Measurements from ENCODE around the gene FUT6.
"Not testable (repeated sequence)": the region's sequence is repeated elsewhere in the genome, so short reads cannot be mapped to it uniquely, and the experiment has no call there.

Gene FUT6

GRCh38 chr19:5839065-5840017, at the start of gene FUT6:
FUT6 (minus strand) TSS chr19:5839702; CDS start chr19:5832567, 7,135 bp downstream.
- Mint-ChIP-seq H3K36me3 (no peaks in the 10 kb centered on the region), H3K27ac (no peak within 1 kb of the TSS), H3K4me3 (no peak within 1 kb of the TSS), H3K9me3 (no peaks in the 10 kb centered on the region), H3K4me1 (peaks cover 8% of the 10 kb centered on the region)
- DNase-seq (ENCODE audit: low spot score in 2 of 2) (no peak), ATAC-seq (peak; percentile 14)

DNA sequence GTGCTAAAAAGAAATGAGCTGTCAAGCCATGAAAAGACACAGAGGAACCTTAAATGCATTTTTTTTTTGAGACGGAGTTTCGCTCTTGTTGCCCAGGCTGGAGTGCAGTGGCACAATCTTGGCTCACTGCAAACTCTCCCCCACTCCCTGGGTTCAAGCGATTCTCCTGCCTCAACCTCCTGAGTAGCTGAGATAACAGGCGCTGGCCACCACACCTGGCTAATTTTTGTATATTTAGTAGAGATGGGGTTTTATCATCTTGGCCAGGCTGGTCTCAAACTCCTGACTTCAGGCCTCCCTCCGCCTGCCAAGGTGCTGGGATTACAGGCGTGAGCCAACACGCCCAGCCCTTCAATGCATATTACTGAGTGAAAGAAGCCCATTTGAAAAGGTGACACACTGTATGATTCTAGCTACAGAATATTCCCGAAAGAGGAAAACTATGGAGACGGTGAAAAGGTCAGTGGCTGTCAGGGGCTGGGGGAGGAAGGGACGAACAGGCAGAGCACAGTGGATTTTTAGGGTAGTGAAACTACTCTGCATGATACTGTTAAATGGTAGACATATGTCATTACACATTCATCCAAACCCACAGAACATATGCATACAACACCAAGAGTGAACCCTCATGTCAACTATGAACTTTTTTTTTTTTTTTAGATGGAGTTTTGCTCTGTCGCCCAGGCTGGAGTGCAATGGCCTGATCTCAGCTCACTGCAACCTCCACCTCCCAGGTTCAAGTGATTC, 44.7 kb upstream of the FUT6 start:
- not testable (repeated sequence) for H3K36me3 Mint-ChIP-seq; H3K4me1 Mint-ChIP-seq; H3K9me3 Mint-ChIP-seq; H3K27ac Mint-ChIP-seq; ATAC-seq; H3K4me3 Mint-ChIP-seq; DNase-seq (ENCODE audit: low spot score in 2 of 2)

DNA sequence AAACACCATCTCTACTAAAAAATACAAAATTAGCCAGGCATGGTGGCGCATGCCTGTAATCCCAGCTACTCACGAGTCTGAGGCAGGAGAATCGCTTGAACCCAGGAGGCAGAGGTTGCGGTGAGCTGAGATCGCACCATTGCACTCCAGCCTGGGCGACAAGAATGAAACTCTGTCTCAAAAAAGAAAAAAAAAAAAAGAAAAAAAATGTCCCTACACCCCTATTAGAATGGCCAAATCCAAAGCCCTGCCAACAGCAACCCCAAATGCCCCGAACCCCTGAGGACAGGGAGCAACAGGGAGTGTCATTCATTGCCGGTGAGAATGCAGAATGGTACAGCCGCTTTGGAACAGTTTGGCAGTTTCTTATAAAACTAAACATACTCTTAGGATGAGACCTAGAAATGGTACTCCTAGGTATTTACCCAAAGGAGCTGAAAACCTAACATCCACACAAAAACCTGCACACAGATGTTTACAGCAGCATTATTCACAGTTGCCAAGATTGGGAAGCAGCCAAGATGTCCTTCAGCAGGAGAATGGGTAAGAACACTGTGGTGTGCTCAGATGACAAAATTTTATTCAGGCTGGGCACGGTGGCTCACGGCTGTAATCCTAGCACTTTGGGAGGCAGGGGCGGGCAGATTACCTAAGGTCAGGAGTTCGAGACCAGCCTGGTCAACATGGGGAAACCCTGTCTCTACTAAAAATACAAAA, 43.8 kb upstream of the FUT6 start:
- H3K4me3 Mint-ChIP-seq; H3K27ac Mint-ChIP-seq; H3K4me1 Mint-ChIP-seq; H3K9me3 Mint-ChIP-seq; ATAC-seq; DNase-seq (ENCODE audit: low spot score in 2 of 2); H3K36me3 Mint-ChIP-seq: not testable (repeated sequence)

DNA sequence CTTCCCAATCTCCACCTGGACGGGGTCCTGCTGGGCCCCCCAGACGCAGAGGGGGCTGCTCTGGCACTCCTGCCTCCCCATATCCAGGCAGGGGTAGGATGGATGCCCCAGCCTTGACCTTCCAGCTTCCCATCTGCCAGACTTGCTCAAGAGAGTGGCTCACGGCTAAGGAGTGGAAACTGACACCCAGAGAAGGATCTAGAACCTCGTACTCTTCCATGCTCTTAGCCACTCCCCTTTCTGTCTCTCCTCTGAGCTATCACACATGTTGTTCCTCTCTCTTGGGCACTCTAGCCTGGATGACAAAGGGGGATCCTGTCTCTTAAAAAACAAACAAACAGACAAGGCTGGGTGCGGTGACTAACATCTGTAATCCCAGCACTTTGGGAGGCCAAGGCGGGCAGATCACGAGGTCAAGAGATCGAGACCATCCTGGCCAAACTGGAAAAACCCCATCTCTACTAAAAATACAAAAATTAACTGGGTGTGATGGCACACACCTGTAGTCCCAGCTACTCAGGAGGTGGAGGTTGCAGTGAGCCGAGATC, 43.0 kb upstream of the FUT6 start:
- no peak for ATAC-seq
- Mint-ChIP-seq H3K4me3 (no peak overlapping the region), H3K9me3 (no peaks in the 10 kb centered on the region), H3K27ac (no peak overlapping the region), H3K4me1 (no peaks in the 10 kb centered on the region), H3K36me3 (no peaks in the 10 kb centered on the region)
- no peak for DNase-seq (ENCODE audit: low spot score in 2 of 2)

DNA sequence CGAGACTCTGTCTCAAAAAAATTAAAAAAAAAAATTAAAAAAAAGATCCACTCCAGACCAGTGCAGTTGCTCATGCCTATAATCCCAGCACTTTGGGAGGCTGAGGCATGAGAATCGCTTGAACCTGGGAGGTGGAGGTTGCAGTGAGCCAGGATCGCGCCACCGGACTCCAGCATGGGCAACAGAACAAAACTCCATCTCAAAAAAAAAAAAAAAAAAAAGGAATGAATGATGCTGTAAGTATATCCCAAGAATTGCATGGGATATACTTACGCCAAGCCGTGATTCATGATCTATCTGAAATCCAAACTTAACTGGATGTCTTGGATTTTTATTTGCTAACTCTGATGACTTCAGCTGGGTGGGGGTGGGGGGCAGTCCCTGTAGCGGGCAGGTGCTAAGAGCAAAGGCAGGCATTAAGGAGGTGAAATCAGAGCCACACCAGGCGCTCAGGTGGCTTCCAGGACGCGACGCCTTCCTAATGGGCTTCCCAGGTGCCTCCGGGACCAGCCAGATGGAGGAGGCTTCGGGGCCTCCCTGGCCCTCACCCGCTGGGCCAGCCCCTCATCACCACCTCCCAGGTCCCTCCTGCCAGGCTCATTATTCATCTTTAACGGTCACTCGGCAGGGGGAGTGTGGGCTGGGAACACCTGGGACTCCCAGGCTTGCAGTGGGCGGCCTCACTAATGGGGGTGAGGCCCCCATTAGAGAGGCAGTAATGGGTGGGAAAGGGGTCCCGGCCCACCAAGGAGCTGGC, 42.2 kb upstream of the FUT6 start:
- Mint-ChIP-seq H3K27ac (no peak overlapping the region), H3K36me3 (no peaks in the 10 kb centered on the region), H3K9me3 (no peaks in the 10 kb centered on the region), H3K4me1 (no peaks in the 10 kb centered on the region), H3K4me3 (no peak overlapping the region)
- DNase-seq (ENCODE audit: low spot score in 2 of 2), result no peak
- ATAC-seq, result no peak

DNA sequence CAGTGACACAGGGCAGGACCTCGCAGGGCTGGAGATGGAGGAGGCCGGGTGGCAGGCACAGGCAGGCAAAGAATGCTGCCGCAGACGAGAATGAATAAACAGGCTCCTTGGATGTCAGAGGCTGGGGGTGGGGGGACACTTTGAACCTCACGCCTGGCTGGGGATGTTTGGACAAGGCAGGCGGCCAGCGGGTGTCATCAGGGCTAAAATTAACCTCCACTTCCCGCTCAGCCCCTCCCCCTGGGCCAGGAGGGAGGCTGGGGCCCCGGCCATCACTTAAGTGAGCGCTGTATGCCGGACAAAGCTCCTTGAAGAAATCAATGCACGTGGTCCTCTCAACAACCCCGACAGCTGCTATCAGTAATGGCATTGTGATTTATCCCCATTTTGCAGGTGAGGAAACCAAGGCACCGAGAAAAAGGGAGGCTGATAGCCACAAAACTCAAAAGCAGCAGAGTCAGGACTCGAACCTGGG, 41.1 kb upstream of the FUT6 start:
- no peak overlapping the region for H3K4me3 Mint-ChIP-seq
- ATAC-seq, result no peak
- no peak overlapping the region for H3K27ac Mint-ChIP-seq

GRCh38 chr19:5880196-5880595, 40.7 kb upstream of the FUT6 start:
- Mint-ChIP-seq H3K36me3 (no peaks in the 10 kb centered on the region), H3K4me3 (no peak overlapping the region), H3K9me3 (no peaks in the 10 kb centered on the region), H3K27ac (no peak overlapping the region), H3K4me1 (no peaks in the 10 kb centered on the region)
- ATAC-seq (no peak), DNase-seq (ENCODE audit: low spot score in 2 of 2) (no peak)

More for the DNA sequence above, 41.1 kb upstream of the FUT6 start:
- H3K36me3 Mint-ChIP-seq, result no peaks in the 10 kb centered on the region
- DNase-seq (ENCODE audit: low spot score in 2 of 2), result no peak
- no peaks in the 10 kb centered on the region for H3K9me3 Mint-ChIP-seq
- H3K4me1 Mint-ChIP-seq, result no peaks in the 10 kb centered on the region

DNA sequence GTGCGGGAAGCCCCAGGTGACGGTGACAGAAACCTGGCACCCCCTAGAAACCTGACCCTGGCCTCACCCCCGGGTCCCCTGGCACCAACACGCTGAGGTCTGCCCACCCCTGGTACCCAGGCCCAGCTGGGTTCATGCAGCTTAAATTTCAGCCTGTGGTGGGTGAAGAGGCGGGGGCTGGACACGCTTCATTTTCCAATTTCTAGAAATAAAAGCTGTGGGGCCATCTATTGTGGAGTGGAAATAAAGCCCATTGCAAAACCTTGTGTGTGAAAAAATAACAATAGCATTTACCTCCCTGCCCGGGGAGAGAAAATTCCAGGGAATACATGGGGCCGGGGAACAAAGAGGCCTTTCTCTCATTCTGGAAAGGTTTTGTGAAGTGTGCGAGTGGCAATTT, 38.4 kb upstream of the FUT6 start:
- no peaks in the 10 kb centered on the region for H3K36me3 Mint-ChIP-seq
- ATAC-seq (no peak), DNase-seq (ENCODE audit: low spot score in 2 of 2) (no peak)
- no peak overlapping the region for H3K4me3 Mint-ChIP-seq
- no peaks in the 10 kb centered on the region for H3K9me3 Mint-ChIP-seq
- no peaks in the 10 kb centered on the region for H3K4me1 Mint-ChIP-seq
- H3K27ac Mint-ChIP-seq, result no peak overlapping the region

GRCh38 chr19:5877427-5877826, 37.9 kb upstream of the FUT6 start:
- DNase-seq (ENCODE audit: low spot score in 2 of 2), result no peak
- H3K4me3 Mint-ChIP-seq, result no peak overlapping the region
- no peaks in the 10 kb centered on the region for H3K36me3 Mint-ChIP-seq
- no peaks in the 10 kb centered on the region for H3K9me3 Mint-ChIP-seq
- H3K27ac Mint-ChIP-seq, result no peak overlapping the region
- no peaks in the 10 kb centered on the region for H3K4me1 Mint-ChIP-seq
- ATAC-seq, result no peak

- H3K4me1 Mint-ChIP-seq; DNase-seq (ENCODE audit: low spot score in 2 of 2); H3K9me3 Mint-ChIP-seq: not testable (repeated sequence)
Measured at GRCh38 chr19:5874496-5874895, 35.0 kb upstream of the FUT6 start.

DNA sequence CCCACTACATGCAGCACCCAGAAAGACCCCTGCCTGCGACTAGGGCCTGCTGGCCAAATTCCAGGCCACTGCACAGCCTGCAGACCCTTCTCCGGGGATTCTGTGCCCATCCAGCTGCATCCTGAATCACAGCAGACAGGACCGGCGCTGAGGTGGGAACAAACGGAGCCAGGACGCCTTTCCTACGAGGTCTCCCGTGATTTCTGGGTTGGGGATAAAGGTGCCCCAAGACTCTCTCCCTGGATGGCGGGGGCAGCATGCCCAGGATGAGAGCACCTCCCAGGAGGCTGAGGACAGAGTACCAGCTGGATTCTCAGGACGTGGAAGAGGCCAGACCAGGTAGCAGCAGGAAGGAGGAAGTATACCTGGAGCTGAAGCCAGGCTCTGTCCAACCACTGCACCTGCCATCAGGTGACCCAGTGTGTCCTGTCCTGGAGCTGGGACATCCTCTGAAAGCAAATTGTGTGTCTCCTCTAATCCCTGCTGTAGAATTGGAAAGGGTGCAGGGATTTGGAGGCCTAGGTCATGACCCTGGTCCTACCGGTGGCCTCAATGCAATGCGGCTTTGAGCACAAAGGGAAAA, 34.2 kb upstream of the FUT6 start:
- ATAC-seq, result no peak
- DNase-seq (ENCODE audit: low spot score in 2 of 2), result no peak
- Mint-ChIP-seq H3K36me3 (no peaks in the 10 kb centered on the region), H3K9me3 (no peaks in the 10 kb centered on the region), H3K4me3 (no peak overlapping the region), H3K27ac (no peak overlapping the region), H3K4me1 (no peaks in the 10 kb centered on the region)

More at GRCh38 chr19:5874496-5874895, 35.0 kb upstream of the FUT6 start:
- H3K36me3 Mint-ChIP-seq, ATAC-seq, H3K27ac Mint-ChIP-seq, H3K4me3 Mint-ChIP-seq: not testable (repeated sequence)

DNA sequence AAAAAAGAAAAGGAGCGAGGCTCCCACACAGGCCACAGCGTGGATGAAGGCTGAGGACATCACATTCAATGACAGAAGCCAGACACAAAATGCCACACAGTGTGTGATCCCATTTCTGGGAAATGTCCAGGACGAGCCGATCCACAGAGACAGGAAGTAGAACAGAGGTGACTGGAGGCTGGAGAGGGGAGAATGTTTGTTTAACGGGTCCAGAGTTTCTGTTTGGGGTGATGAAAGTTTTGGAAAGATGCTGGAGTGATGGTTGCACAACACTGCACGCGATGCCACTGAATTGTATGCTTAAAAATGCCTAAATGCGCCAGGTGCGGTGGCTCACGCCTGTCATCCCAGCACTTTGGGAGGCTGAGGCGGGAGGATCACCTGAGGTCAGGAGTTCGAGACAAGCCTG, 31.5 kb upstream of the FUT6 start:
- Mint-ChIP-seq H3K27ac (no peak overlapping the region), H3K36me3 (no peaks in the 10 kb centered on the region), H3K4me3 (no peak overlapping the region), H3K4me1 (no peaks in the 10 kb centered on the region), H3K9me3 (no peaks in the 10 kb centered on the region)
- ATAC-seq, result no peak
- no peak for DNase-seq (ENCODE audit: low spot score in 2 of 2)

- Mint-ChIP-seq H3K27ac (no peak overlapping the region), H3K9me3 (no peaks in the 10 kb centered on the region)
- ATAC-seq, result no peak
Measured at GRCh38 chr19:5867201-5868136, 28.0 kb upstream of the FUT6 start.

More at GRCh38 chr19:5867201-5868136, 28.0 kb upstream of the FUT6 start:
- H3K36me3 Mint-ChIP-seq, result no peaks in the 10 kb centered on the region
- H3K4me1 Mint-ChIP-seq, result no peaks in the 10 kb centered on the region
- DNase-seq (ENCODE audit: low spot score in 2 of 2), result no peak
- no peak overlapping the region for H3K4me3 Mint-ChIP-seq
